Aorta (tissue), 5 donors: ENCODE measurements around the gene TNK2. TPM values are rescaled to one million over a fixed set of nuclear protein-coding genes. Genes with fewer than 3 reads are reported as not detected.
"Not testable (repeated sequence)": the region's sequence is repeated elsewhere in the genome, so short reads cannot be mapped to it uniquely, and the experiment has no call there.

ENCODE experiments used
- ATAC-seq: fragments of 200-7000 bp; cut with Tn5 transposase; one replicate; pipeline ENCODE4 v1.9.1; 2022; ENCODE audit warnings: moderate library complexity; ENCODE audit not compliant: low FRiP score
- DNase-seq, 2 donors: peaks; one replicate each; pipeline ENCODE4 v3.0.0-alpha.2; 2020
- H3K27ac ChIP-seq, 2 donors: one replicate each; pipeline ENCODE4 v1.5.1; 2013; ENCODE audit warnings: low read length in 2 of 2, mild to moderate bottlenecking in 2 of 2, moderate library complexity in 2 of 2, control low read depth in 1 of 2, inconsistent platforms in 1 of 2, low read depth in 1 of 2
- H3K27me3 ChIP-seq, 2 donors: one replicate each; pipeline ENCODE4 v1.6.1; 2013; ENCODE audit warnings: control low read depth in 1 of 2, low read length in 1 of 2, mild to moderate bottlenecking in 1 of 2, moderate library complexity in 1 of 2; ENCODE audit not compliant: insufficient read depth in 2 of 2, control insufficient read depth in 1 of 2
- H3K36me3 ChIP-seq, 2 donors: one replicate each; pipeline ENCODE4 v1.6.1; 2013; ENCODE audit warnings: control low read depth in 1 of 2, low read length in 1 of 2, mild to moderate bottlenecking in 1 of 2; ENCODE audit not compliant: insufficient read depth in 2 of 2, control insufficient read depth in 1 of 2
- H3K4me1 ChIP-seq, 2 donors: one replicate each; pipeline ENCODE4 v1.6.1; 2013; ENCODE audit warnings: low read length in 2 of 2, control low read depth in 1 of 2, mild to moderate bottlenecking in 1 of 2, moderate library complexity in 1 of 2; ENCODE audit not compliant: insufficient read depth in 2 of 2, control insufficient read depth in 1 of 2
- H3K4me3 ChIP-seq, 2 donors: one replicate each; pipeline ENCODE4 v1.5.1; 2013; ENCODE audit warnings: low read length in 2 of 2, control low read depth in 1 of 2, mild to moderate bottlenecking in 1 of 2
- H3K9me3 ChIP-seq: one replicate; pipeline ENCODE4 v1.6.1; 2013; ENCODE audit warnings: mild to moderate bottlenecking, low read length; ENCODE audit not compliant: control insufficient read depth
- WGBS, 2 donors: extraction: QIAGEN DNeasy Blood & Tissue Kit; methylation state at CpG; one replicate each; pipeline ENCODE4 v1.1.7; 2013; 5-methylcytosine and 5-hydroxymethylcytosine counted together
- intact Hi-C, 2 donors: fragments of 100-400 bp; cut with DNase I; formaldehyde crosslinking; loops; one replicate each; pipeline versions ENCODE4 v1.14.2 to v1.15.0; 2022
- polyA plus RNA-seq, 2 donors: library from polyadenylated mRNA; stranded (reverse); fragments of 200-250 nt; gene quantifications; one replicate each; pipeline ENCODE4 v1.2.3, GENCODE V29; 2013
- total RNA-seq, 2 donors: library from RNA; stranded (reverse); fragmentation: NEBNext Ultra II Directional; extraction: Animal tissue kit (Norgen Biotek cat#: 25700); gene quantifications; one replicate each; pipeline ENCODE4 v1.2.1, GENCODE V29; 2021
- donor health status: healthy with polysubstance abuse.
- donor health status: Bipolar disorder and iron deficiency.
- donor health status: DM: no; HTN: no; CAD: no.
- donor health status: DM: no; HTN: no; CAD: no.
- donor health status: DM: yes; HTN: yes; CAD: no.

TNK2 gene
- total and polyA plus RNA-seq, 4 donors, result 9.3 to 162 (median 66.5) TPM

- intact Hi-C loops, H3K4me3 ChIP-seq, ATAC-seq, H3K36me3 ChIP-seq, H3K27me3 ChIP-seq, H3K4me1 ChIP-seq, H3K27ac ChIP-seq, H3K9me3 ChIP-seq: not testable (repeated sequence)
- DNase-seq, result peak in 1 of 2 donors; percentile 27
- 91 to 92% methylated on average over 4 of the region's 4 CpGs for WGBS, 2 donors
Measured at GRCh38 chr3:195950164-195950563, 41.8 kb upstream of the TNK2 start.

DNA sequence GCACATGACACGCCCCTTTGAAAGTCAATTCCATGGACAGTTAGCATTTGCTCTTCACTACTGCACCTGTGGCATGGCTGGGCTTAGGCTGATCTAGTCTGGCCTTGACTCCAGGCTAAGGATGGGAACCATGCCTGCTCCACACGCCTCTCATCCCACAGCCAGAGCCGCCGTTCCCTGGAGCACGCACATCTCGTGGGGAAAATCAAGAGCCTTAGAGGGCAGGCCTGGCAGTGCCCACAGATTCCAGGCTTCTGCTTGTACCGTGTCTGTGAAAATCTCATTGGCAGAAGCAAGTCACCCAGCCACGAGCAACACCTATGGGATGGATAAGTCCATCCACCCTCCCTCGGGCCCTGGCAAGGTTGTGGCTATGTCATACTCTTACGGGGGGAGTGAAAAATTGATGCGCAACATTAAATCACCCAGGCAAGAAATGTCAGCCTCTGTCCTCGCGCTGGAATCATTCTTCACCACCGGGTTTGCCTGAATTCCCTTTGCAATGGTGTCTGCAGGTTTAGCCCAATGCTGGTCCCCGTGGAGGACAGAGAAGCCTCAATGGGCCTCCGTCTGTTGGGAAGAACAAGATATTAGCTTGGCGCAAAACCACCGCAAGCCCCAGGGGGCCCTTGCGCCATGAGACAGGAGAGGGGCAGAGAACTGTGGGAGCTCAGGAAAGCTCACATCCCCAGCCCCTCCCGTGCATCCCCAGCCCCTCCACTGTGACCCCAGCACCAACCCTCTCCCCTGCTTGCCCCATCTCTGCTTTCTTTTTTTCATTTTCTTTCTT, 38.8 kb upstream of the TNK2 start:
- H3K36me3 ChIP-seq, ATAC-seq, H3K27ac ChIP-seq, H3K4me3 ChIP-seq, H3K4me1 ChIP-seq, H3K27me3 ChIP-seq, H3K9me3 ChIP-seq, intact Hi-C loops: not testable (repeated sequence)
- WGBS, 2 donors, result 92 to 94% methylated on average over 20 of the region's 20 CpGs
- DNase-seq, result peak in 1 of 2 donors; percentile 33

DNA sequence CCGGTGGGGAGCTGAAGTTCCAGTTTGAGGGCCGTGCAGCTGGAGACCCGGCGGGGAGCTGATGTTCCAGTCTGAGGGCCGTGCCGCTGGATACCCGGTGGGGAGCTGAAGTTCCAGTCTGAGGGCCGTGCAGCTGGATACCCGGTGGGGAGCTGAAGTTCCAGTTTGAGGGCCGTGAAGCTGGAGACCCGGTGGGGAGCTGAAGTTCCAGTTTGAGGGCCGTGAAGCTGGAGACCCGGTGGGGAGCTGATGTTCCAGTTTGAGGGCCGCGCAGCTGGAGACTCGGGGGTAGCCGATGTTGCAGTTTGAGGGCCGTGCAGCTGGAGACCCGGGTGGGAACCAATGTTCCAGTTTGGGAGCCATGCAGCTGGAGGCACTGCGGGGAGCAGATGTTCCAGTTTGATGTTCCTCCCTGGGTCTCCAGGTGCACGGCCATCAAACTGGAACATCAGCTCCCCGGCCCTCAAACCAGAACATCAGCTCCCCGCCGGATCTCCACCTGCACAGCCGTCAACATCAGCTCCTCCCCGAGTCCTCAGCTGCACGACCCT, 33.0 kb upstream of the TNK2 start:
- intact Hi-C loops, H3K9me3 ChIP-seq, H3K27me3 ChIP-seq, H3K36me3 ChIP-seq, ATAC-seq, H3K4me3 ChIP-seq, H3K4me1 ChIP-seq, H3K27ac ChIP-seq: not testable (repeated sequence)
- DNase-seq, result peak in 1 of 2 donors; percentile 35
- 92 to 93% methylated on average over 25 to 27 of the region's 27 CpGs for WGBS, 2 donors

GRCh38 chr3:195940806-195941205, 32.5 kb upstream of the TNK2 start:
- intact Hi-C loops, result not testable (repeated sequence)
- peak in 1 of 2 donors; percentile 58 for DNase-seq
- 86 to 89% methylated on average over 13 of the region's 13 CpGs for WGBS, 2 donors

GRCh38 chr3:195939526-195940470, 31.4 kb upstream of the TNK2 start:
- H3K9me3 ChIP-seq, H3K4me1 ChIP-seq, H3K27ac ChIP-seq, H3K27me3 ChIP-seq, H3K36me3 ChIP-seq, ATAC-seq, H3K4me3 ChIP-seq, intact Hi-C loops: not testable (repeated sequence)
- WGBS, 2 donors, result 93 to 94% methylated on average over 28 of the region's 30 CpGs
- peak in 1 of 2 donors; percentile 54 for DNase-seq

More at GRCh38 chr3:195940806-195941205, 32.5 kb upstream of the TNK2 start:
- not testable (repeated sequence) for H3K36me3 ChIP-seq, H3K9me3 ChIP-seq, H3K4me3 ChIP-seq, H3K27ac ChIP-seq, H3K4me1 ChIP-seq, ATAC-seq, H3K27me3 ChIP-seq

DNA sequence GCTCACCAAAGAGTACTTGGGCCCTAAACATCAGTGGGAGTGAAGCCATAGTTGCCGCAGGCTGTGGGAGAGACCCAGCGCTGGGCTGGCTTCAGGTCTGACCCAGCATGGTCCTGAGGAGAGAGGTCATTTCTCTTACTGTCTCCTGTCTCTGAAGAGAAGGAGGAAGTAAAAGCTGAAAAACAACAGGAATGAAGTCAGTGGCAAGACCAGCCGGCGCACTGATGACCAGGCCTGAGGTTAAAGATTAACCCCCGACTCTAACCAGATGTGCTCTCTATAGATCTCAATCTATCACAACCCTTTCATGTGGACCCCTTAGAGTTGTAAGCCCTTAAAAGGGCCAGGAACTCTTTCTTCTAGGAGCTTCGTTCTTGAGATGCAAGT, 24.7 kb upstream of the TNK2 start:
- H3K27me3 ChIP-seq, H3K4me3 ChIP-seq, H3K27ac ChIP-seq, ATAC-seq, H3K36me3 ChIP-seq, H3K9me3 ChIP-seq, intact Hi-C loops, H3K4me1 ChIP-seq: not testable (repeated sequence)
- DNase-seq, result peak in 1 of 2 donors; percentile 15
- 90 to 92% methylated on average over 6 of the region's 6 CpGs for WGBS, 2 donors

DNA sequence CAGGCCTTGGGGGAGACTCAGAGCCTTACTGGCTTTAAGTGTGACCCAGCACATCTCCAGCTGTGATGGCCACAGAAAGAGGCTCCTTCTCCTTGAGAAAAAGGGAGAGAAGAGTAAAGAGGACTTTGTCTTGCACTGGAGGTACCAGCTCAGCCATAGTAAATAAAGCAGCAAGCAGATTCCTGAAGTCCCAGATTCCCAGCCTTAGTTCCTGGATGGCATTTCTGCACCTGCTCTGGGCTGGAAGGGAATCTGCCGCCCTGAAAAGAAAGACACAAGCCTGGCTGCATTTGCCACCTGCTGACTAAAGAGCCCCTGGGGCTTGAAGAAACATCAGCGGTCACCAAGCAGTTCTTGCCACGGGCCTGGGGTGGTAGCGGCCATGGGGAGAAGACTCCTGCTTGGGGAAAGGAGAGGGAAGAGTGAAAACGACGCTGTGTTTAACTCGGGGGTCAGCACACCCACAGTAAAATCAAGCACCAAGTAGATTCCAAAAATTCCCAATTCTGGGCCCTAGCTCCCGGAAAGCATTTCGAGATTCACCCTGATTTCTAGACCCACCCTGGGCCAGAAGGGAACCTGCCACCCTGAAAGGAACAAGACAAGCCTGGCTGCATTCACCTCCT, 24.2 kb upstream of the TNK2 start:
- ATAC-seq (no peak), DNase-seq (peak in 1 of 2 donors; percentile 50)
- no peaks in the 10 kb centered on the region for H3K9me3 ChIP-seq
- 87 to 91% methylated on average over 9 of the region's 9 CpGs for WGBS, 2 donors
- H3K27me3 ChIP-seq, result no peaks in the 10 kb centered on the region
- no peak overlapping the region for H3K4me3 ChIP-seq
- intact Hi-C loops, result no loop called here
- no peaks in the 10 kb centered on the region for H3K36me3 ChIP-seq
- no peaks in the 10 kb centered on the region for H3K4me1 ChIP-seq
- H3K27ac ChIP-seq, result no peak overlapping the region

DNA sequence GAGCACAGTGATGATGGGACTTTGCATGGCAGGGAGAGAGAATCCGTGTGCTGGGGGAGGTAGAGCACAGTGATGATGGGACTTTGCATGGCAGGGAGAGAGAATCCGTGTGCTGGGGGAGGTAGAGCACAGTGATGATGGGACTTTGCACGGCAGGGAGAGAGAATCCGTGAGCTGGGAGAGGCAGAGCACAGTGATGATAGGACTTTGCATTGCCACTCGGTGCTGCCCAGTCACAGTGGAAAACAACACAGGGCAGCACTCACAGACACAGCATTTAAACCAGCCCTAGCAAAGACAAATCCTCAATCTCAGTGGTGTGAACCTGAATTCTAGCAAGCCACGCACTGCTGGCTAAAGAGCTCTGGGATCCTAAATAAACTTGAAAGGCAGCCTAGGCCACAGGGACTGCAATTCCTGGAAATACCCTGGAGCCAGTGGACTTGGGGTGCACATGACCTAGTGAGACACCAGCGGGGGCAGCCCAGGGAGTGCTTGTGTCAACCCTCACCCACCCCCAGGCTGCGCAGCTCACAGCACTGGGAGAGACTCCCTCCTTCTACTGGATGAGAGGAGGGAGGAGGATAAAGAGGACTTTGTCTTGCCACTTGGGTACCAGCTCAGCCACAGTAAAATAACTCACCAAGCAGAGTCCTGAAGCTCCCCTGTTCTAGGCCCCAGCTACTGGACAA, 23.4 kb upstream of the TNK2 start:
- H3K36me3 ChIP-seq, result no peaks in the 10 kb centered on the region
- ATAC-seq (no peak), DNase-seq (peak in 1 of 2 donors; percentile 30)
- H3K4me3 ChIP-seq, result no peak overlapping the region
- H3K9me3 ChIP-seq, result no peaks in the 10 kb centered on the region
- intact Hi-C loops, result no loop called here
- 81 to 85% methylated on average over 8 of the region's 8 CpGs for WGBS, 2 donors
- no peaks in the 10 kb centered on the region for H3K4me1 ChIP-seq
- no peak overlapping the region for H3K27ac ChIP-seq
- H3K27me3 ChIP-seq, result no peaks in the 10 kb centered on the region
